Endothelial cell of umbilical vein (primary cell): ENCODE results near the gene N4BP3. TPM values are rescaled to one million over a fixed set of nuclear protein-coding genes. Genes with fewer than 3 reads are reported as not detected.

Experiments used
- BruUV-seq: library from RNA; stranded (reverse); fragments of 400-500 nt; replicated peaks from 2 replicates; lab custom pipeline; 2021; lab: Mats Ljungman, UMichigan
- CTCF ChIA-PET: fragments of 300-600, 350-600 bp; sonication (Branson Sonifier 250); formaldehyde crosslinking; loops from one replicate; lab custom pipeline; 2021; ENCODE audit warnings: antibody characterized with exemption, inconsistent platforms; lab: Charles Lee
- POLR2A ChIA-PET: fragments of 300-600, 350-600 bp; sonication (Branson Sonifier 250); formaldehyde crosslinking; loops from one replicate; lab custom pipeline; 2021; ENCODE audit warnings: antibody characterized with exemption, inconsistent platforms; lab: Charles Lee
- DNase-seq: peaks from one replicate; pipeline ENCODE4 v3.0.0-alpha.2; 2011; ENCODE audit warnings: low read depth, low spot score
- FAIRE-seq: peaks from 2 replicates; lab custom pipeline; 2011; peaks lifted over from hg19 to GRCh38; lab: Jason Lieb, UNC
- H2AFZ ChIP-seq: 2 replicates; pipeline ENCODE4 v1.6.0; 2012; ENCODE audit warnings: low read depth, low read length, control low read depth, inconsistent platforms
- H3K27ac ChIP-seq: 2 replicates; pipeline ENCODE4 v1.5.1; 2011; ENCODE audit warnings: low read depth, mild to moderate bottlenecking, control low read depth, low read length, moderate library complexity; ENCODE audit not compliant: insufficient read depth
- H3K27me3 ChIP-seq, 2 experiments: 2 replicates each; pipeline versions ENCODE4 v1.6.0 to v1.6.1; 2011; ENCODE audit warnings: low read length in 2 of 2, mixed read lengths in 1 of 2; ENCODE audit not compliant: control insufficient read depth in 2 of 2, insufficient read depth in 2 of 2
- H3K36me3 ChIP-seq, 2 experiments: 2 replicates in 1 of 2; 3 replicates in 1 of 2; pipeline ENCODE4 v1.5.1; 2011; ENCODE audit warnings: low read length in 2 of 2, mild to moderate bottlenecking in 1 of 2, moderate library complexity in 1 of 2; ENCODE audit not compliant: control insufficient read depth in 2 of 2, insufficient read depth in 2 of 2; ENCODE audit errors: extremely low read depth in 1 of 2
- H3K4me1 ChIP-seq: 3 replicates; pipeline ENCODE4 v1.5.1; 2011; ENCODE audit warnings: mild to moderate bottlenecking, low read length; ENCODE audit not compliant: control insufficient read depth, insufficient read depth; ENCODE audit errors: extremely low read depth
- H3K4me2 ChIP-seq: 2 replicates; pipeline ENCODE4 v1.6.1; 2011; ENCODE audit warnings: low read length, control low read depth, mixed read lengths; ENCODE audit not compliant: insufficient read depth
- H3K4me3 ChIP-seq, 3 experiments: fragments of 200-600 bp in 1 of 3; sonication (generic), shearing (Covaris generic) in 1 of 3; replicated peaks in 1 of 3; 2 replicates each; pipeline ENCODE4 v1.5.1; 2011 to 2016; ENCODE audit warnings: control low read depth in 3 of 3, low read length in 3 of 3, mild to moderate bottlenecking in 2 of 3, inconsistent platforms in 1 of 3, low read depth in 1 of 3, moderate library complexity in 1 of 3; ENCODE audit not compliant: insufficient read depth in 1 of 3
- H3K79me2 ChIP-seq: 2 replicates; pipeline ENCODE4 v1.6.0; 2012; ENCODE audit warnings: low read length, inconsistent platforms; ENCODE audit not compliant: control insufficient read depth, insufficient read depth
- H3K9ac ChIP-seq: replicated peaks from 2 replicates; pipeline ENCODE3; 2011; ENCODE audit warnings: low read length, control low read depth; ENCODE audit not compliant: insufficient read depth; ENCODE audit errors: extremely low read depth
- H3K9me1 ChIP-seq: replicated peaks from 3 replicates; pipeline ENCODE4 v1.6.0; 2011; ENCODE audit warnings: mild to moderate bottlenecking, low read length; ENCODE audit not compliant: control insufficient read depth, insufficient read depth; ENCODE audit errors: extremely low read depth
- H3K9me3 ChIP-seq: replicated peaks from 2 replicates; pipeline ENCODE4 v1.5.1; 2012; ENCODE audit warnings: low read length, inconsistent platforms; ENCODE audit not compliant: control insufficient read depth, insufficient read depth
- H4K20me1 ChIP-seq: replicated peaks from 2 replicates; pipeline ENCODE3; 2011; ENCODE audit warnings: mild to moderate bottlenecking, low read length; ENCODE audit not compliant: control insufficient read depth, insufficient read depth; ENCODE audit errors: extremely low read depth
- CTCF ChIP-seq, 2 donors: IDR thresholded peaks; 1 replicate in 1 of 2; 2 replicates in 1 of 2; pipeline ENCODE4 v1.5.1; 2011; ENCODE audit warnings: low read length in 2 of 2, mild to moderate bottlenecking in 2 of 2, moderate library complexity in 2 of 2, control low read depth in 1 of 2, inconsistent platforms in 1 of 2, low read depth in 1 of 2; ENCODE audit not compliant: insufficient read depth in 1 of 2; ENCODE audit errors: extremely low read depth in 1 of 2
- EZH2 ChIP-seq: IDR thresholded peaks from 2 replicates; pipeline ENCODE4 v1.6.1; 2012; ENCODE audit warnings: borderline replicate concordance, low read depth, mild to moderate bottlenecking, moderate library complexity, low read length, inconsistent platforms; ENCODE audit not compliant: severe bottlenecking
- FOS ChIP-seq: IDR thresholded peaks from 2 replicates; pipeline ENCODE4 v1.6.1; 2011; ENCODE audit warnings: mild to moderate bottlenecking, low read length, moderate library complexity, borderline replicate concordance; ENCODE audit not compliant: insufficient read depth
- GATA2 ChIP-seq: IDR thresholded peaks from 2 replicates; pipeline ENCODE4 v1.7.0; 2011; ENCODE audit warnings: low read depth, mild to moderate bottlenecking, moderate library complexity, mixed read lengths, low read length; ENCODE audit not compliant: insufficient read length, insufficient read depth
- JUN ChIP-seq: IDR thresholded peaks from 2 replicates; pipeline ENCODE4 v1.6.1; 2011; ENCODE audit warnings: borderline replicate concordance, low read depth; ENCODE audit not compliant: insufficient read length, insufficient read depth
- MAX ChIP-seq: IDR thresholded peaks from 2 replicates; pipeline ENCODE4 v1.6.1; 2011; ENCODE audit not compliant: insufficient read depth, insufficient read length
- MYC ChIP-seq: IDR thresholded peaks from one replicate; pipeline ENCODE4 v1.6.1; 2011; ENCODE audit warnings: mild to moderate bottlenecking, low read depth, low read length
- POLR2A ChIP-seq: IDR thresholded peaks from 2 replicates; pipeline ENCODE4 v1.6.1; 2012; ENCODE audit warnings: low read depth, mild to moderate bottlenecking, control low read depth, low read length
- POLR2AphosphoS5 ChIP-seq: IDR thresholded peaks from 2 replicates; pipeline ENCODE4 v1.6.1; 2012; ENCODE audit warnings: low read depth, mild to moderate bottlenecking, control low read depth, low read length, moderate library complexity; ENCODE audit not compliant: insufficient read depth
- dilution Hi-C: fragments of 300-500 bp; cut with MboI; formaldehyde crosslinking; loops from one replicate; pipeline ENCODE4 v1.15.0; 2019; ENCODE audit warnings: low sequenced_read_pairs; ENCODE audit not compliant: extremely low pct_ligation_motif_present
- intact Hi-C: fragments of 100-400 bp; cut with micrococcal nuclease; formaldehyde crosslinking; loops from one replicate; pipeline ENCODE4 v1.10.0; 2022
- polyA plus RNA-seq, 4 experiments: library from polyadenylated mRNA; depleted of rRNA in 3 of 4; stranded (reverse) in 3 of 4; unstranded in 1 of 4; fragments of >200 nt; gene quantifications; 2 replicates each; pipeline versions ENCODE4 v1.2.1 to v1.2.3, GENCODE V29; 2011 to 2012; ENCODE audit warnings: missing spikeins in 1 of 4
- total RNA-seq: library from RNA; stranded (reverse); gene quantifications from 2 replicates; pipeline ENCODE4 v1.2.3, GENCODE V29; 2021

The N4BP3 gene
- total and polyA plus RNA-seq, 2 donors (not counting 3 experiments of a cell fraction or from before 2014, with no cell fraction given) = 11.8 to 38.2 TPM

- TSS peak; percentile 16 for BruUV-seq
Measured at GRCh38 chr5:178130576-178131445, 17.5 kb downstream of the N4BP3 start, which contains the start of gene RMND5B. RMND5B (plus strand) TSS chr5:178131014; CDS start chr5:178138120, 7,106 bp downstream.

More at GRCh38 chr5:178130576-178131445, 17.5 kb downstream of the N4BP3 start, which contains the start of gene RMND5B:
- Histone ChIP-seq H3K9ac (peak within 1 kb of the TSS; percentile 50), H3K79me2 (peaks cover 3% of the 10 kb centered on the region), H4K20me1 (no peaks in the 10 kb centered on the region), H3K9me3 (no peaks in the 10 kb centered on the region), H2AFZ (peak within 1 kb of the TSS; percentile 62), H3K4me3 (peak within 1 kb of the TSS; percentile 62 to 82 (median 64)), H3K9me1 (no peaks in the 10 kb centered on the region), H3K4me1 (peaks cover 11% of the 10 kb centered on the region), H3K27me3 (no peaks in the 10 kb centered on the region), H3K36me3 (peaks cover 0 to 5% of the 10 kb centered on the region in 2 experiments), H3K4me2 (peak within 1 kb of the TSS; percentile 33), H3K27ac (peak within 1 kb of the TSS; percentile 40)
- ChIA-PET POLR2A (no interaction called here), CTCF (interaction anchor here (1.0 to 1.5 kb wide), 3 partner anchors 12 to 55 kb away, joined by 3 to 5 read pairs (median 4); no protein-coding TSS in a partner anchor)
- dilution Hi-C loops = no loop called here
- FAIRE-seq (peak; percentile 70), DNase-seq (peak; percentile 68)
- TF ChIP-seq POLR2A (peak; percentile 70), POLR2AphosphoS5 (peak; percentile 94), EZH2 (no peak), GATA2 (no peak), CTCF (IDR thresholded peaks at IDR 0.05; ENCODE audit: extremely low read depth in 1 of 2, insufficient read depth in 1 of 2, low read depth in 1 of 2, low read length in 2 of 2) (no peak), MYC (no peak), JUN (no peak), FOS (peak; percentile 7), MAX (no peak)
- intact Hi-C loops = loop anchor here (1.0 to 2.0 kb wide), 5 partner anchors 13 to 55 kb away; partner anchors contain the start of gene N4BP3
